Astrocyte (in vitro differentiated cells and primary cell): ENCODE measurements around the gene SEC16B.

Source experiments
- CTCF ChIP-seq: IDR thresholded peaks from 2 replicates; pipeline ENCODE4 v1.5.1; 2011; ENCODE audit warnings: low read depth, mild to moderate bottlenecking, inconsistent platforms, low read length, moderate library complexity; ENCODE audit not compliant: insufficient read depth
- EZH2 ChIP-seq: IDR thresholded peaks from 2 replicates; pipeline ENCODE4 v1.6.1; 2012; ENCODE audit warnings: mild to moderate bottlenecking, low read length, inconsistent platforms; ENCODE audit not compliant: insufficient read depth

GRCh38 chr1:177964336-177964735, 5.5 kb downstream of the SEC16B start:
- TF ChIP-seq CTCF (no peak), EZH2 (no peak)
